OCI-LY7 (cell line): ENCODE measurements around the gene LTO1.

Experiments
- CTCF ChIP-seq: fragments of 200-600 bp; sonication (generic); conservative IDR thresholded peaks from 2 replicates; pipeline ENCODE4 v1.5.1; 2014; ENCODE audit warnings: mild to moderate bottlenecking, antibody characterized with exemption, low read length, moderate library complexity, mixed read lengths
- EZH2phosphoT487 ChIP-seq: fragments of 200-600 bp; sonication (generic); IDR thresholded peaks from 2 replicates; pipeline ENCODE4 v1.6.1; 2018; ENCODE audit warnings: low read depth, borderline replicate concordance, mild to moderate bottlenecking, mixed run types, antibody characterized with exemption, low read length, moderate library complexity, mixed read lengths

GRCh38 chr11:69662806-69663205 lies 12.3 kb downstream of the LTO1 start:
- no peak for TF ChIP-seq CTCF
- no peak for TF ChIP-seq EZH2phosphoT487
